Epithelial cell of esophagus (primary cell): ENCODE data around the gene SEC31B.

Experiments
- DNase-seq: peaks from one replicate; pipeline ENCODE4 v3.0.0; 2010; ENCODE audit warnings: low read depth
- H3K4me3 ChIP-seq: 2 replicates; pipeline ENCODE4 v1.5.1; 2011; ENCODE audit warnings: mild to moderate bottlenecking, low read length, control low read depth
- CTCF ChIP-seq: IDR thresholded peaks from 2 replicates; pipeline ENCODE4 v1.5.1; 2011; ENCODE audit warnings: low read depth, mild to moderate bottlenecking, low read length, control low read depth, inconsistent platforms; ENCODE audit not compliant: insufficient read depth; ENCODE audit errors: missing control alignments

SEC31B gene

GRCh38 chr10:100509241-100509840, 10.3 kb downstream of the SEC31B start:
- no peak overlapping the region for H3K4me3 ChIP-seq
- no peak for TF ChIP-seq CTCF
- DNase-seq, result peak; percentile 49

- H3K4me3 ChIP-seq, result no peak overlapping the region
- TF ChIP-seq CTCF, result peak; percentile 71
Observed at GRCh38 chr10:100508691-100509150, 10.9 kb downstream of the SEC31B start.

GRCh38 chr10:100508266-100508665, 11.4 kb downstream of the SEC31B start:
- no peak for DNase-seq
- TF ChIP-seq CTCF, result no peak
- H3K4me3 ChIP-seq, result no peak overlapping the region

More at GRCh38 chr10:100508691-100509150, 10.9 kb downstream of the SEC31B start:
- peak; percentile 73 for DNase-seq

- H3K4me3 ChIP-seq, result no peak overlapping the region
- DNase-seq, result no peak
- no peak for TF ChIP-seq CTCF
Observed at GRCh38 chr10:100507357-100507732, 12.3 kb downstream of the SEC31B start.

- no peak for TF ChIP-seq CTCF
- no peak overlapping the region for H3K4me3 ChIP-seq
- peak; percentile 80 for DNase-seq
Observed at GRCh38 chr10:100506596-100507356, 12.9 kb downstream of the SEC31B start.

GRCh38 chr10:100505164-100505563, 14.5 kb downstream of the SEC31B start:
- no peak overlapping the region for H3K4me3 ChIP-seq
- no peak for TF ChIP-seq CTCF
- no peak for DNase-seq
